HG02678 (cell line): Measurements from ENCODE around the gene CD40.

Experiments used
- ATAC-seq: cut with Tn5 transposase; IDR thresholded peaks from one replicate; pipeline ENCODE4 v1.9.1; 2021; ENCODE audit warnings: mild to moderate bottlenecking, moderate library complexity; ENCODE audit not compliant: unreplicated experiment

Gene CD40

DNA sequence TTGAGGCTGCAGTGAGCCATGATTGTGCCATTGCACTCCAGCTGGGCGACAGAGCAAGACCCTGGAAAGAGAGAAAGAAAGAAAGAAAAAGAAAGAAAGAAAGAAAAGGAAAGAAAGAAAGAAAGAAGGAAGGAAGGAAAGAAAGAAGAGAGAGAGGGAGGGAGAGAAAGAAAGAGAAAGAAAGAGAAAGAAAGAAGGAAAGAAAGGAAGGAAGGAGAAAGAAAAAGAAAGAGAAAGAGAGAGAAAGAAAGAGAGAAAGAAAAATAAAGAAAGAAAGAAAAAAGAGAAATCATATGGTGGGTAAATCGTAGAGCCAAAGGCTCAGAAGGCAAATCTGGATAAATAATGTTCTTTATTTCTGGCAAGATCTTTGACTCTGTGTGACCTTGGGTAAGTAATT is 53.4 kb downstream of the CD40 start:
- no peak for ATAC-seq

DNA sequence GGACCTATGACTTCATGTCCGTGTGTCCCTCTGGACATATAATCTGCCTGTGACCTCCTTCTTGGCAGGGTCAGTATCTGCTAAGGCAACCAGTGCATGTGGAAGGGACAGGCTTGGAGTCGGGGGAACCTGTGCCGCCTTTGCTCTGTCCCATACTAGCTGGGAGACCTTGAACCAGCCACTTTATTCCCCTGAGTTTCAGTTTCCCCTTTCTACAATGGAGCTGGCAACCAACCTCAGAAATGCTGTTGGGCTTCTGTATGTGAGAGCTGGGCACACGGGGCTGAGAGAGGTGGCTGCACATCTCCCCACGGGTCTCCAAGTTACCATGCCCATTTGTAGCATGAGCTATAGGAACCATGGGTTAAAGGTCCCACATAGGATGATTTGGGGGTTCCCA is 53.8 kb downstream of the CD40 start:
- ATAC-seq, result no peak

DNA sequence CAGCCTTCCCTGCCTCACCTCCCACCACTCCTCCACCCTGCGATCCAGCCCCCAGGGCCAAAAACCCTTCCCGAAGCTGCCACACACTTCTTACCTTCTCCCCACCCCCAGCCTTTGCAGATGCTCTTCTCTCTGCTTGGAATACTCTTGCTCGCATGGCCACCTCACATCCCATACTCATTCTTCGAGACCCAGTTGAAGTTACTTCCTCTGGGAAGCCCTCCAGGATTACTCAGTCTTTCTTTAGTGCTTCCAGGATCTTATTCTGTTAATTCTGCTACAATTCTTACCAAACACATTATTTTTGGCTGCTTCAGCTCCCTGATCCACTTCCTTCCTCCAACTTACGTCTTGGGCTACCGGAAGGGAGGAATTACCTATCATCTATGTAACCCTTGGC is 54.3 kb downstream of the CD40 start:
- no peak for ATAC-seq

DNA sequence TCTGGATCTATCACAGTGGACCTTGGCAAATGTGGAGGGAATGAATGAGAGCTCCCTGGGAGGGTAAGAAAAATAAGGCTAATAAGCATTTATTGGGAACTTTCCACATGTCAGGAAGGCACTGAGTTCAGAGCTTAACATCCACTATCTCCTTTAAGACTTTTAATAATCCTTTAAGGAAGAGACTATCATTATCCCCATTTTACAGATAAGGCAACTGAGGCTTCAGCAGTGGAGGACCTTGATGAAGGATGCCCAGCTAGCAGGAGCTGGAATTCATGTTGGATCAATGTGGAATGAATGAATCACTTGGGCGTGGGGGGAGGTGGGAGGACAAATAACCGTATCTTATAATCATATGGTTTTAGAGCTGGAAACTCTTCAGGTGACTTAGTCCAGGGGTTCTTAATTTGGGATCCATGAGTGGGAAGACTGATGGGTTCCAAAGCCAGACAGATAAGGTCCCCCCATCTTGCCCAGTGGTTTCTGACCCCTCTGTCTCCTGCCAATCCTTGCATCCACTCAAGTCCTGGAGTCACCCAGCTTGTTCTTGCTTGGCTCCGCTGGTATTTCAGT is 54.9 kb downstream of the CD40 start:
- ATAC-seq, result no peak

DNA sequence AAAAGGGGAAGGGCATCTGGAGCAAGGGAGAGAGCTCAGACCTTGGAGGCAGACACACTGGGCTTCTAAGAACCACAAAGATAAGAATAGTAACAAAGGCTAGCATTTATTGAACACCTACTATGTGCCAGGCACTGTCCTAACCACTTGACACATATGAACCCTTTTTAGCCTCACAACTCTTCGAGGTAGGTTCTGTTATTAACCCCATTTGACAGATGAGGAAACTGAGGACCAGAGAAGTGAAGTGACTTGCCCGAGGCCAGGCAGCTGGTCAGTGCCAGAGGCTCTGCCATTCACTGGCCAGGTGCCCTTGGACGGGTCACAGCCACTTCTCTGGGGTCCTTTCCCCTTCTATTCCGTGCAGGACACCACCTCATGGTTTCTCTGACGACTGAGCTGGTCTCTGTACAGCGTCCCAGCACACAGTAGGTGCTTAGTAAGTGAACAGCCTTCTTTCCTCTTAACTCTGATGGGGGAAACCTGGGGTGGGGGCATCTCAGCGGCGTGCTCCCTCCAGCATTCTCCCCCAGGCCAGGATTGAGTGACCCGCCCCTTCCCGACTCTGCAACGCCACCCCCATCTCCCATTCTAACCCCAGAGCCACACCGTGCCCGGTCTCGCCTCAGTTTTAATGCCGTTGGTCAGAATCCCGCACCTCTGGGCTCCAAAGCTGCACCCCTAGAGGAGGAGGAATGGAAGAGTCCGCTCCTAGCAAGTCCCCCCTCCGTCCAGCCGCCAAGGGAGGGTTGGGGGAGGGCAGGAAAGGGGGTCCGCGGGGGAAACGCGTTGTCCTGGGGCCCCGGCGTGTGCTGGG is 55.7 kb downstream of the CD40 start:
- no peak for ATAC-seq

DNA sequence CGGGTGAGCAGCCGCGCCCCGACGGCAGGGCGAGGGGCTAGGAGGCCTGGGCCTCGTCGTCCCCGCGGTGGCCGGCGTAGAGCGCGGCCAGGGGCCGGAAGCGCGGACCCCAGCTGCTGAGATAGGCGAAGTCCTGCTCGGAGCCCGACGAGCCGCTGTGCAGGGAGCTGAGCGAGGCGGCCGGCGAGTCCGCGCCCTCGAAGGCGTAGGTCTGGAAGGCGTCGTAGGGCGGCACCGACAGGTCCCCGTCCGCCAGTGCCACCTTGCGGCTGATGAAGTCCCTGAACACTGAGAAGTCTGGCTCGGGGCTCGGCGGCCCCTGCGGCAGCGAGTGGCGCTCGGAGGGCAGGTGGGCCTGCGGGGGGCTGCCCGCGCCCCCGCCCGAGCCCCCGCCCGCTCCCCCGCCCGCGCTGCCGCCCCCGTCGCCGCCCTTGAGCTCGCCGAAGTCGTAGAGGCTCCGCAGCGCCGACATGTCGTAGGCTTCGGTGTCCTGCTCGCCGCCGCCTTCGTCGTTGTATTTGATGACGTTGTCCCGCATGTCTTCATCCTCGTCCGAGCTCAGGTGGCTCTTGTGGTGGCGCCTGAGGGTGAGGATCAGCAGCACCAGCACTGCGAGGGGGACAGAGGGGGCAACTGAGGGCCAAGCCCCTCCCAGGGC is 56.5 kb downstream of the CD40 start:
- no peak for ATAC-seq

DNA sequence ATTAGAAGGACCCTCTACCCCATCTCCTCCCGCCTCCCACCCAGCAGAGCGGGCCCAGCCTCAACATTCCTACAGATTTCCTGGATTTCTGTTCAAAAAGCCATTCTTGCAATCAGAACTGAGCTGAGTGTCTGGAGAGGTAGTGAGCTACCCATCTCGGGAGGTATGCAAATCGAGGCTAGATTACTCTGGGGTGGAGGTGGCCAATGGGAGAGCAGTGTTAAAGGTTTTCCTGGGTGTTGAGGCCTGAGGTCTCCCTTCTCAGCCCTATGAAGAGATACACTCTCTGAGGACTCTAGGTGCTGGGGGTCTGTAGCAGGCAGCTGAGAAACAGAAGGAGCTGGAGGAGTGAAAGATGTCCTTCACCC is 57.0 kb downstream of the CD40 start:
- no peak for ATAC-seq

DNA sequence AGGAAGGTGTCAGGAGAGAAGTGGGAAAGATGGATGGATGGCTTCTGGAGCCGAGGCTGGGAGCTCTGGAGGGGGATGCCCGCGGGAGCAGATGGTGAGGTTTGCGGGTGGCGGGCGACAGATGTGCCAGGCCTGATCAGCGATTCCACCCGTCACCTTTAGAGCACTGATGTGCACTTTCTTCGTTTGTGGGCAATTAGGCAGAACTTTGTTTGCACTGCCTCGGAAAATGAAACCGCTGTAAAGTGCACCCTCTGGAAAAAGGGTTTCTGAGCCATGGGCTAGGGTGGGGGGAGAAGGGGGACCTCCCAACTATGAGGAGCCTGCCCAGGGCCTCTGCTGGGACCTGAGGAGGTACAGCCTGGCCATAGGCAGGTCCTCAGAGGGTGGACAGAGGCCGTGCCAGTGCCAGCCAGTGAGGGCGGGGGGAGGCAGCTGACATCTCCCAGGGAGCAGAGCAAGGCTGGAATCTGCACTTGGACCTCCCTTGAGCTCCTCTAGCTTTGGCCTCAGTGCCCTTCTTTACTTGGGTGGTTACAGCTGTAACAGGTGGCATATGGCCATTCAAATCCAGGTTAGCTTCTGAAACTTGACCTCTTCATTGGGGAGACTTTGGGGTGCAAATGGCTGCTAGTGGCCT is 58.7 kb downstream of the CD40 start:
- ATAC-seq, result no peak

DNA sequence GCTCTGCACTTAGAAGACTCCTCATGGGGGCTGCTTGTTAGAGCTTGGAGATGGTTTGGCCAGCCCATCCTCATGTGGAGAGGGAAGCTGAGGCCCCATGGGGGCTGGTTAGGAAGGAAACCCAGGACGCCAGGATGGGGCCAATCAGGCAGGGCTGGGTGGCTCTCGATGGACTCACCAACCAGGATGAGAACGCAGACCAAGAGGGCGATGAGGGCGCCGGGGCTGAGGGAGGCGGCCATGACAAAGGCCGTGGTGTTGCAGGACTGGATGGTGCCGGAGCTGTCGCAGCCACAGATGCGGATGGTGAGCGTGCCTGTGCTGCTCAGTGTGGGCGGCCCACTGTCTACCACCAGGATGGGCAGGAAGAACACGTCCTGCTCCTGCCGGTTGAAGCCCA is 59.7 kb downstream of the CD40 start:
- ATAC-seq, result no peak

DNA sequence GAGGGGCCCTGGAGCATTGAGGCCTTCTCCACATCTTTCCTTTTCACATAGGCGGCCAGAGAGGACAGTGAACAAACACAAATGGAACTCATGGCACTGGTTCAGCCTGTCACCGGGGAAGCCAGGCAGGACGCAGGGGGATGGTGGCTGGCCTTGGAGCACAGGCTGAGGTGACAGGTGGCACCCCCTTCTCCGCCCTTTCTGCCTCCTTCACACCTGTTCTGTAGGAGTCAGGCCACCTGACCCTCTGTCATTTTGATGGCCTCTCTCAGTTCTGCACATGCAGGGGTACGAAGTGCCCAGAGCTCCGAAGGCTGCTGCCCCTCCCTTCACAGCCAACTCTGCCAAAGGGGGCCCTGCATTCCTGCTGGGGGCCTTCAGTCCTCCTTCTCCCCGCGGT is 60.8 kb downstream of the CD40 start:
- no peak for ATAC-seq
